CD4-positive, alpha-beta memory T cell (primary cell): ENCODE measurements around the gene LAMC1. TPM values are rescaled to one million over a fixed set of nuclear protein-coding genes. Genes with fewer than 3 reads are reported as not detected.

Source experiments
- CTCF ChIA-PET: fragments of 350-600 bp; sonication (Branson Sonifier 250); formaldehyde crosslinking; loops from one replicate; lab custom pipeline; 2021; ENCODE audit warnings: inconsistent platforms; ENCODE audit not compliant: partially characterized antibody; lab: Charles Lee
- POLR2A ChIA-PET: fragments of 350-600 bp; sonication (Branson Sonifier 250); formaldehyde crosslinking; loops from one replicate; lab custom pipeline; 2021; ENCODE audit not compliant: partially characterized antibody; lab: Charles Lee
- DNase-seq, 5 donors: peaks; one replicate each; pipeline versions ENCODE4 v3.0.0 to v3.0.0-alpha.2; 2020 to 2022; ENCODE audit warnings: mixed read lengths in 1 of 5
- H3K27ac ChIP-seq: one replicate; pipeline ENCODE4 v1.7.0; 2013; ENCODE audit warnings: low read depth, low read length
- H3K27me3 ChIP-seq: 2 replicates; pipeline ENCODE4 v1.7.0; 2013; ENCODE audit warnings: mild to moderate bottlenecking, low read length, moderate library complexity; ENCODE audit not compliant: insufficient read depth
- H3K36me3 ChIP-seq: 2 replicates; pipeline ENCODE4 v1.7.0; 2013; ENCODE audit warnings: mild to moderate bottlenecking, low read length, moderate library complexity; ENCODE audit not compliant: insufficient read depth
- H3K4me1 ChIP-seq: 2 replicates; pipeline ENCODE4 v1.7.0; 2013; ENCODE audit warnings: mild to moderate bottlenecking, low read length, moderate library complexity; ENCODE audit not compliant: insufficient read depth
- H3K4me3 ChIP-seq, 2 donors: one replicate each; pipeline ENCODE4 v1.7.0; 2013; ENCODE audit warnings: low read length in 2 of 2, mild to moderate bottlenecking in 1 of 2
- H3K9me3 ChIP-seq, 2 donors: one replicate each; pipeline ENCODE4 v1.7.0; 2013; ENCODE audit warnings: low read length in 2 of 2, control low read depth in 1 of 2; ENCODE audit not compliant: control insufficient read depth in 1 of 2
- H3K27ac Mint-ChIP-seq, 7 donors: one replicate each; pipeline ENCODE4 v1.8.0; 2020 to 2021; ENCODE audit warnings: mixed read lengths in 7 of 7, mild to moderate bottlenecking in 6 of 7, inconsistent platforms in 3 of 7, moderate library complexity in 3 of 7
- H3K27me3 Mint-ChIP-seq, 2 donors: one replicate each; pipeline ENCODE4 v1.8.0; 2020 to 2021; ENCODE audit warnings: mixed read lengths in 2 of 2
- H3K36me3 Mint-ChIP-seq, 2 donors: one replicate each; pipeline ENCODE4 v1.8.0; 2020 to 2021; ENCODE audit warnings: mixed read lengths in 2 of 2, inconsistent platforms in 1 of 2, mild to moderate bottlenecking in 1 of 2
- H3K4me1 Mint-ChIP-seq, 4 donors: one replicate each; pipeline ENCODE4 v1.8.0; 2020 to 2021; ENCODE audit warnings: mixed read lengths in 4 of 4, mild to moderate bottlenecking in 1 of 4
- H3K4me3 Mint-ChIP-seq, 8 donors: one replicate each; pipeline ENCODE4 v1.8.0; 2020 to 2021; ENCODE audit warnings: mixed read lengths in 8 of 8, mild to moderate bottlenecking in 7 of 8, moderate library complexity in 6 of 8, inconsistent platforms in 3 of 8
- H3K9me3 Mint-ChIP-seq, 8 donors: one replicate each; pipeline ENCODE4 v1.8.0; 2020 to 2021; ENCODE audit warnings: mixed read lengths in 8 of 8, mild to moderate bottlenecking in 5 of 8, inconsistent platforms in 3 of 8, moderate library complexity in 1 of 8
- intact Hi-C: fragments of 100-400 bp; cut with micrococcal nuclease; formaldehyde crosslinking; loops from one replicate; pipeline ENCODE4 v1.15.1; 2023
- polyA plus RNA-seq, 2 donors: library from polyadenylated mRNA; unstranded; fragments of 300-500 nt; fragmentation: Illumina TruSeq; gene quantifications; one replicate each; pipeline ENCODE4 v1.2.3, GENCODE V29; 2021
- total RNA-seq, 2 experiments: library from RNA; stranded (reverse); gene quantifications; one replicate each; pipeline ENCODE4 v1.2.3, GENCODE V29; 2021

LAMC1 gene
- total and polyA plus RNA-seq, 4 experiments from 2014 or later, result 0.49 to 0.50 TPM; not detected in 2

DNA sequence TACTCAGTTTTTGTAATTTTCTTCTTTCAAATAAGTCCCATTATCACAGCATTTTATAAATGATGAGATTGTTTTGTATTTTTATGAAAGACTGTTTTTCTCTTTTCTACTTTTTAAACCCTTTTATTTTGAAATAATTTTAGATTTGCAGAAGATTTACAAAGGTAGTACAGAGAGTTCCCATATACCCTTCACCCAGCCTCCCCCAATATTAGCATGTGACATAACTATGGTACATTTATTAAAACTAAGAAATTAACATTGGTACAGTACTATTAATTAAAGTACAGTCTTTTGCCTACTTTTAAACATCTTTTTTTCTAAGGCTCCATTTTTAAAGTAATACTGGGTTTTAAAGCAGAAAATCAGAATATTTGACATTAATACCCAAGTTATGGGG is 127.2 kb downstream of the LAMC1 start:
- Histone ChIP-seq H3K27ac (no peak overlapping the region), H3K27me3 (no peaks in the 10 kb centered on the region), H3K36me3 (no peaks in the 10 kb centered on the region), H3K4me1 (no peaks in the 10 kb centered on the region), H3K4me3 (no peak overlapping the region), H3K9me3 (no peaks in the 10 kb centered on the region)
- Mint-ChIP-seq H3K4me1 (no peaks in the 10 kb centered on the region), H3K27ac (no peak overlapping the region), H3K27me3 (peaks cover 4 to 6% of the 10 kb centered on the region in 2 donors), H3K36me3 (no peaks in the 10 kb centered on the region), H3K9me3 (no peaks in the 10 kb centered on the region), H3K4me3 (no peak overlapping the region)
- intact Hi-C loops, result no loop called here
- no peak for DNase-seq
- ChIA-PET POLR2A (no interaction called here), CTCF (no interaction called here)

DNA sequence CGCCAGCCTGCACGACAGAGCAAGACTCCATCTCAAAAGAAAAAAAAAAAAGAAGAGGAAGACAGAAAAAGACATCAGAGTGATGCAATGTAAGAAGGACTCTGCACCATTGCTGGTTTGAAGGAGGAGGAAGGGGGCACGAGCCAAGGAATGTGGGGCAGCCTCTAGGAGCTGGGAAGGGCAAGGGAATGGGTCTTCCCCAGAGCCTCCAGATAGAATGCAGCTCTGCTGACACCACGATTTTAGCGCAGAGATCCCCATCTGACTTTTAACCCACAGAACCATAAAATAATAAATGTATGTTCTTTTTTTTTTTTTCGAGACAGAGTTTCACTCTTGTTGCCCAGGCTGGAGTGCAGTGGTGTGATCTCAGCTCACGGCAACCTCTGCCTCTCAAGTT is 129.0 kb downstream of the LAMC1 start:
- H3K36me3 ChIP-seq, result no peaks in the 10 kb centered on the region
- no peaks in the 10 kb centered on the region for H3K4me1 Mint-ChIP-seq
- H3K27ac Mint-ChIP-seq, result peak overlapping the region in 1 of 7 donors; percentile 75
- intact Hi-C loops, result no loop called here
- no peaks in the 10 kb centered on the region for H3K27me3 ChIP-seq
- H3K9me3 Mint-ChIP-seq, result no peaks in the 10 kb centered on the region
- H3K27me3 Mint-ChIP-seq, result peaks cover 6 to 9% of the 10 kb centered on the region in 2 donors
- no peaks in the 10 kb centered on the region for H3K36me3 Mint-ChIP-seq
- H3K4me3 Mint-ChIP-seq, result no peak overlapping the region
- no peaks in the 10 kb centered on the region for H3K4me1 ChIP-seq
- ChIA-PET POLR2A (no interaction called here), CTCF (no interaction called here)
- no peak overlapping the region for H3K27ac ChIP-seq
- no peaks in the 10 kb centered on the region for H3K9me3 ChIP-seq
- no peak for DNase-seq
- H3K4me3 ChIP-seq, result no peak overlapping the region

GRCh38 chr1:183155939-183156338 is 132.7 kb downstream of the LAMC1 start:
- H3K4me1 ChIP-seq, result no peaks in the 10 kb centered on the region
- no peaks in the 10 kb centered on the region for H3K9me3 ChIP-seq
- no peak overlapping the region for H3K4me3 Mint-ChIP-seq
- ChIA-PET POLR2A (no interaction called here), CTCF (no interaction called here)
- no peaks in the 10 kb centered on the region for H3K4me1 Mint-ChIP-seq
- intact Hi-C loops, result no loop called here
- H3K4me3 ChIP-seq, result no peak overlapping the region
- H3K36me3 Mint-ChIP-seq, result no peaks in the 10 kb centered on the region
- peaks cover 9 to 13% of the 10 kb centered on the region in 2 donors for H3K27me3 Mint-ChIP-seq
- H3K27ac ChIP-seq, result no peak overlapping the region
- H3K9me3 Mint-ChIP-seq, result peaks cover 0 to 2% (median 0%) of the 10 kb centered on the region in 8 donors
- no peaks in the 10 kb centered on the region for H3K27me3 ChIP-seq
- DNase-seq, result no peak
- H3K36me3 ChIP-seq, result no peaks in the 10 kb centered on the region
- no peak overlapping the region for H3K27ac Mint-ChIP-seq

DNA sequence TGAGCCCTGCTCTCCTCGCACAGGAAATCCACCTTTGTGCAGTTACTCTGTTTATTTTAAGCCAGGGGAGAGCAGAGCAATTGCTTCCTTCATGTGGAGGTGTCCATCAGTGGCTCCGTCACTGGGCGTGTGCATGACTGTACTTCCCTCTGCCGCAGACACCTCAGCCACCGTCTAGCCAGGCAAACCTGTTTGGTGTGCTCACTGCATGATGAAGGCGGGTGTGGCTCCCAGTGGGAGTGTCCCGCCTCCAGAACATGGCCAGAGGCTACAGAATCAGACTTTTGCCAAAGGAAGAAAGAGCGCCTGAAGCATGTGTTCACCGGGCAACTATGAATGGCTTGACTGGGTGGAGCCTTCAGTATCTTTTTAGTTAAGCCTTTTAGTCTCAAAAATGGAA is 136.7 kb downstream of the LAMC1 start:
- no peak overlapping the region for H3K4me3 Mint-ChIP-seq
- H3K27ac Mint-ChIP-seq, result no peak overlapping the region
- no peaks in the 10 kb centered on the region for H3K4me1 Mint-ChIP-seq
- ChIA-PET POLR2A (no interaction called here), CTCF (no interaction called here)
- H3K27ac ChIP-seq, result no peak overlapping the region
- no peak overlapping the region for H3K4me3 ChIP-seq
- intact Hi-C loops, result no loop called here
- no peaks in the 10 kb centered on the region for H3K27me3 ChIP-seq
- peaks cover 0 to 2% (median 0%) of the 10 kb centered on the region in 8 donors for H3K9me3 Mint-ChIP-seq
- H3K27me3 Mint-ChIP-seq, result peaks cover 6% of the 10 kb centered on the region in 2 donors
- DNase-seq, result no peak
- no peaks in the 10 kb centered on the region for H3K36me3 ChIP-seq
- no peaks in the 10 kb centered on the region for H3K9me3 ChIP-seq
- H3K36me3 Mint-ChIP-seq, result no peaks in the 10 kb centered on the region
- H3K4me1 ChIP-seq, result no peaks in the 10 kb centered on the region

DNA sequence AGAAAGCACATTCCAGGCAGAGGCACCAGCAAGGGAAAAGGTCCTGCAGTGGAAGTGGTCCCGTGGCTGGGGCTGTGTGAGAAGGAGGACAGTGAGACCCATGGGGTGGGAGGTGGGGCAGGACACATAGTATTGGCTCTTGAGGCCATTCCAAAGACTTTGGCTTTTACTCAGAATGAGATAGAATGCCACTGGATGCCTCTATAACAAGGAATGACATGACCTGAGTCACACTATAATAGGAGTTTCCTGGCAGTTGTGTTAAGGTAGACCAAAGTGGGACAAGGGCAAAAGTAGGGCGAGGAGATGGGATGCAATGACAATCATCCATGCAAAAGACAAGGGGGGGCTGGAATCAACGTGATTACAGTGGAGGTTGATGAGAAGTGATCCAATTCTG is 138.2 kb downstream of the LAMC1 start:
- no peaks in the 10 kb centered on the region for H3K36me3 Mint-ChIP-seq
- intact Hi-C loops, result no loop called here
- H3K27ac Mint-ChIP-seq, result no peak overlapping the region
- H3K4me1 ChIP-seq, result no peaks in the 10 kb centered on the region
- H3K4me3 Mint-ChIP-seq, result no peak overlapping the region
- POLR2A ChIA-PET, result no interaction called here
- H3K9me3 ChIP-seq, result no peaks in the 10 kb centered on the region
- no peaks in the 10 kb centered on the region for H3K4me1 Mint-ChIP-seq
- peaks cover 0 to 8% of the 10 kb centered on the region in 2 donors for H3K27me3 Mint-ChIP-seq
- no peaks in the 10 kb centered on the region for H3K27me3 ChIP-seq
- no peak for DNase-seq
- CTCF ChIA-PET, result no interaction called here
- no peaks in the 10 kb centered on the region for H3K36me3 ChIP-seq
- H3K27ac ChIP-seq, result no peak overlapping the region
- no peak overlapping the region for H3K4me3 ChIP-seq
- peaks cover 0 to 2% (median 0%) of the 10 kb centered on the region in 8 donors for H3K9me3 Mint-ChIP-seq

- no peaks in the 10 kb centered on the region for H3K4me1 Mint-ChIP-seq
- CTCF ChIA-PET, result no interaction called here
- no peak overlapping the region for H3K4me3 Mint-ChIP-seq
These were observed 140.1 kb downstream of the LAMC1 start for GRCh38 chr1:183163316-183163715.

DNA sequence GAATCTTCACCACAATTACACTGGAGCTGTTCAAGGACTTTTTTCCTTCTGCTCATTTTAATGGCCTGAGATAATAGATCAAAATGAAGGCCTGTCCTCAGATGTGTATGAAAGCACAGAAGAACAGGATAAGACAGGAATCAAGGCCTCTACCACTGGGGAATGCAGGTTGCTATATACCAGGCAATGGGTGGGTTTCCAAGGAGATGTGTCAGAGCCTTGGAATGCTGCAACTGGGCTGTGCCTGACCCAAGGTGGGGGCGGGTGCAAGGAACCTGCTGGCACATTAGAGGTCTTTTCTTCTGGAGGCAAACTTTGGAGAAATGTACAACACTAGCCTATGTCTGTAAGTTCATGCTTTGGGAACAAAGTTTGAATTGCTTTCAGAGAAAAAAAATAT is 141.1 kb downstream of the LAMC1 start:
- H3K4me1 Mint-ChIP-seq, result no peaks in the 10 kb centered on the region
- peaks cover 2 to 7% of the 10 kb centered on the region in 2 donors for H3K27me3 Mint-ChIP-seq
- ChIA-PET CTCF (no interaction called here), POLR2A (no interaction called here)
- H3K27ac ChIP-seq, result no peak overlapping the region
- no peak overlapping the region for H3K4me3 Mint-ChIP-seq
- no peaks in the 10 kb centered on the region for H3K36me3 ChIP-seq
- no peak overlapping the region for H3K27ac Mint-ChIP-seq
- DNase-seq, result no peak
- H3K27me3 ChIP-seq, result no peaks in the 10 kb centered on the region
- H3K4me1 ChIP-seq, result no peaks in the 10 kb centered on the region
- intact Hi-C loops, result no loop called here
- peaks cover 0 to 2% (median 0%) of the 10 kb centered on the region in 8 donors for H3K9me3 Mint-ChIP-seq
- no peaks in the 10 kb centered on the region for H3K36me3 Mint-ChIP-seq
- no peak overlapping the region for H3K4me3 ChIP-seq
- no peaks in the 10 kb centered on the region for H3K9me3 ChIP-seq

More at GRCh38 chr1:183163316-183163715, 140.1 kb downstream of the LAMC1 start:
- H3K9me3 Mint-ChIP-seq, result peaks cover 0 to 2% (median 0%) of the 10 kb centered on the region in 8 donors
- no peaks in the 10 kb centered on the region for H3K4me1 ChIP-seq
- no peaks in the 10 kb centered on the region for H3K36me3 ChIP-seq
- no peaks in the 10 kb centered on the region for H3K9me3 ChIP-seq
- no peak overlapping the region for H3K27ac ChIP-seq
- intact Hi-C loops, result no loop called here
- no peaks in the 10 kb centered on the region for H3K36me3 Mint-ChIP-seq
- H3K27ac Mint-ChIP-seq, result no peak overlapping the region
- no peak overlapping the region for H3K4me3 ChIP-seq
- peaks cover 2 to 8% of the 10 kb centered on the region in 2 donors for H3K27me3 Mint-ChIP-seq
- H3K27me3 ChIP-seq, result no peaks in the 10 kb centered on the region
- no peak for DNase-seq
- POLR2A ChIA-PET, result no interaction called here

DNA sequence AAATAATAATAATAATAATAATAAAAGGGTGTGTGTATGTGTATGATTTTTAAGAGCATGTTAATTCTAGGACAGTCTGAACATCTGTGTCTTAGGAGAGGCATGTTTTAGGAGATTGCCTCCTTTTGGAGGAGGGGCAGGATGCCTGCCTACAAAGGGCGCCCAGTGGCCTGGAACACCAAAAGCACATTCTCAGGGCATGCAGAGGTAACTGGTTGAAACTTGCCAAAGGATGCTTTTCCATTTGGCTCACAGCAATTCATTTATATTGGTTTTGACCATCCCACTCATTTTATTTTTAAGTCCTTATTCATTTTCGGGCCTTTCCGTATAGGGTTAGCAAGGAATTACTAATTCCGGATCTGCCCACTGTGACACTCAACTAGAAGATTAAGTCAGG is 141.7 kb downstream of the LAMC1 start:
- Mint-ChIP-seq H3K4me1 (no peaks in the 10 kb centered on the region), H3K4me3 (no peak overlapping the region), H3K27me3 (peaks cover 2 to 7% of the 10 kb centered on the region in 2 donors), H3K27ac (no peak overlapping the region), H3K9me3 (peaks cover 0 to 2% (median 0%) of the 10 kb centered on the region in 8 donors), H3K36me3 (no peaks in the 10 kb centered on the region)
- H3K4me3 ChIP-seq, result no peak overlapping the region
- no peak overlapping the region for H3K27ac ChIP-seq
- DNase-seq, result no peak
- H3K4me1 ChIP-seq, result no peaks in the 10 kb centered on the region
- no peaks in the 10 kb centered on the region for H3K27me3 ChIP-seq
- ChIA-PET POLR2A (no interaction called here), CTCF (no interaction called here)
- intact Hi-C loops, result no loop called here
- H3K9me3 ChIP-seq, result no peaks in the 10 kb centered on the region
- no peaks in the 10 kb centered on the region for H3K36me3 ChIP-seq
